Trophoblast cell (in vitro differentiated cells and primary cell): ENCODE results near the gene EMILIN1.

Source experiments
- DNase-seq, 2 donors: peaks; one replicate each; pipeline ENCODE4 v3.0.0-alpha.2; 2016
- H2AFZ ChIP-seq: 2 replicates; pipeline ENCODE4 v1.6.1; 2013; ENCODE audit warnings: low read length, moderate library complexity, mild to moderate bottlenecking; ENCODE audit not compliant: insufficient read depth, poor library complexity
- H2AK5ac ChIP-seq: 2 replicates; pipeline ENCODE4 v1.6.1; 2013; ENCODE audit warnings: mild to moderate bottlenecking, low read length
- H2BK120ac ChIP-seq: 2 replicates; pipeline ENCODE4 v1.6.1; 2013; ENCODE audit warnings: low read length, mild to moderate bottlenecking, moderate library complexity; ENCODE audit not compliant: insufficient read depth, poor library complexity
- H2BK12ac ChIP-seq: 2 replicates; pipeline ENCODE4 v1.6.1; 2013; ENCODE audit warnings: mild to moderate bottlenecking, low read length, moderate library complexity
- H2BK5ac ChIP-seq: 2 replicates; pipeline ENCODE4 v1.6.1; 2013; ENCODE audit warnings: low read length, low read depth, moderate library complexity, mild to moderate bottlenecking; ENCODE audit not compliant: poor library complexity
- H3K14ac ChIP-seq: 2 replicates; pipeline ENCODE4 v1.6.1; 2013; ENCODE audit warnings: mild to moderate bottlenecking, low read length
- H3K18ac ChIP-seq: 2 replicates; pipeline ENCODE4 v1.6.1; 2013; ENCODE audit warnings: mild to moderate bottlenecking, low read length
- H3K23ac ChIP-seq: 2 replicates; pipeline ENCODE4 v1.6.1; 2013; ENCODE audit warnings: low read length
- H3K27ac ChIP-seq: 2 replicates; pipeline ENCODE4 v1.5.1; 2013; ENCODE audit warnings: low read depth, mild to moderate bottlenecking, inconsistent platforms, low read length, moderate library complexity
- H3K27me3 ChIP-seq: 2 replicates; pipeline ENCODE4 v1.6.1; 2013; ENCODE audit warnings: inconsistent platforms, mild to moderate bottlenecking, low read length, moderate library complexity; ENCODE audit not compliant: insufficient read depth
- H3K36me3 ChIP-seq, 2 experiments: 1 replicate in 1 of 2; 2 replicates in 1 of 2; pipeline ENCODE4 v1.6.1; 2013; ENCODE audit warnings: low read length in 2 of 2, mild to moderate bottlenecking in 2 of 2, moderate library complexity in 1 of 2; ENCODE audit not compliant: insufficient read depth in 2 of 2, control insufficient read depth in 1 of 2
- H3K4ac ChIP-seq: 2 replicates; pipeline ENCODE4 v1.6.1; 2013; ENCODE audit warnings: low read depth, mild to moderate bottlenecking, low read length, moderate library complexity
- H3K4me1 ChIP-seq, 2 experiments: 1 replicate in 1 of 2; 2 replicates in 1 of 2; pipeline ENCODE4 v1.6.1; 2013; ENCODE audit warnings: low read length in 2 of 2, mild to moderate bottlenecking in 2 of 2, moderate library complexity in 1 of 2; ENCODE audit not compliant: insufficient read depth in 2 of 2, control insufficient read depth in 1 of 2
- H3K4me2 ChIP-seq: 2 replicates; pipeline ENCODE4 v1.6.1; 2013; ENCODE audit warnings: inconsistent platforms, mild to moderate bottlenecking, low read length, moderate library complexity
- H3K4me3 ChIP-seq: 2 replicates; pipeline ENCODE4 v1.5.1; 2013; ENCODE audit warnings: mild to moderate bottlenecking, low read depth, low read length, inconsistent platforms
- H3K79me1 ChIP-seq: one replicate; pipeline ENCODE4 v1.6.1; 2013; ENCODE audit warnings: low read length
- H3K79me2 ChIP-seq: 2 replicates; pipeline ENCODE4 v1.6.1; 2013; ENCODE audit warnings: low read length, mild to moderate bottlenecking; ENCODE audit not compliant: control insufficient read depth, insufficient read depth, poor library complexity
- H3K9ac ChIP-seq: 2 replicates; pipeline ENCODE4 v1.6.1; 2013; ENCODE audit warnings: mild to moderate bottlenecking, low read length
- H3K9me3 ChIP-seq: 2 replicates; pipeline ENCODE4 v1.6.1; 2013; ENCODE audit warnings: low read depth, mild to moderate bottlenecking, control low read depth, inconsistent platforms, low read length; ENCODE audit not compliant: insufficient read depth
- H4K12ac ChIP-seq: 2 replicates; pipeline ENCODE4 v1.6.1; 2013; ENCODE audit warnings: low read depth, mild to moderate bottlenecking, low read length, moderate library complexity
- H4K8ac ChIP-seq: 2 replicates; pipeline ENCODE4 v1.6.1; 2013; ENCODE audit warnings: low read depth, mild to moderate bottlenecking, low read length, moderate library complexity
- H4K91ac ChIP-seq: one replicate; pipeline ENCODE4 v1.6.1; 2013; ENCODE audit warnings: low read depth, mild to moderate bottlenecking, low read length, moderate library complexity
- WGBS: extraction: QIAGEN DNeasy Blood & Tissue Kit; methylation state at CpG from one replicate; pipeline ENCODE4 v1.1.7; 2013; ENCODE audit warnings: missing lambda C conversion rate; ENCODE audit not compliant: insufficient read length, insufficient coverage; ENCODE audit errors: extremely low coverage; 5-methylcytosine and 5-hydroxymethylcytosine counted together

EMILIN1 gene

GRCh38 chr2:27057184-27057583 is 21.2 kb upstream of the EMILIN1 start:
- H3K4me1 ChIP-seq: peaks cover 5 to 9% of the 10 kb centered on the region in 2 experiments
- H3K36me3 ChIP-seq: peaks cover 29 to 50% of the 10 kb centered on the region in 2 experiments
- no peak overlapping the region for H3K14ac ChIP-seq
- peaks cover 4% of the 10 kb centered on the region for H3K79me1 ChIP-seq
- no peak for DNase-seq
- no peak overlapping the region for H2AFZ ChIP-seq
- H3K18ac ChIP-seq: no peak overlapping the region
- no peak overlapping the region for H4K91ac ChIP-seq
- no peak overlapping the region for H2BK120ac ChIP-seq
- H3K9ac ChIP-seq: no peak overlapping the region
- no peak overlapping the region for H3K23ac ChIP-seq
- H2AK5ac ChIP-seq: no peak overlapping the region
- H4K8ac ChIP-seq: no peak overlapping the region
- H3K4me2 ChIP-seq: no peak overlapping the region
- no peak overlapping the region for H2BK5ac ChIP-seq
- no peak overlapping the region for H4K12ac ChIP-seq
- H3K4ac ChIP-seq: no peak overlapping the region
- H2BK12ac ChIP-seq: no peak overlapping the region
- no peak overlapping the region for H3K4me3 ChIP-seq
- H3K79me2 ChIP-seq: no peaks in the 10 kb centered on the region
- no peak overlapping the region for H3K27ac ChIP-seq
- no CpG with 5 or more reads among the region's 6 CpGs for WGBS
- H3K27me3 ChIP-seq: no peaks in the 10 kb centered on the region
- H3K9me3 ChIP-seq: no peaks in the 10 kb centered on the region

GRCh38 chr2:27058210-27058609 is 20.2 kb upstream of the EMILIN1 start:
- H3K18ac ChIP-seq: no peak overlapping the region
- H3K36me3 ChIP-seq: peaks cover 27 to 50% of the 10 kb centered on the region in 2 experiments
- no peak overlapping the region for H2AK5ac ChIP-seq
- no peak overlapping the region for H3K14ac ChIP-seq
- H3K23ac ChIP-seq: no peak overlapping the region
- H3K4ac ChIP-seq: no peak overlapping the region
- no peak overlapping the region for H4K12ac ChIP-seq
- H2BK12ac ChIP-seq: no peak overlapping the region
- peaks cover 4% of the 10 kb centered on the region for H3K79me1 ChIP-seq
- H3K9ac ChIP-seq: no peak overlapping the region
- no peak for DNase-seq
- no CpG with 5 or more reads among the region's 10 CpGs for WGBS
- peaks cover 5 to 7% of the 10 kb centered on the region in 2 experiments for H3K4me1 ChIP-seq
- H3K4me2 ChIP-seq: no peak overlapping the region
- H3K27ac ChIP-seq: no peak overlapping the region
- H4K91ac ChIP-seq: no peak overlapping the region
- no peaks in the 10 kb centered on the region for H3K79me2 ChIP-seq
- H3K4me3 ChIP-seq: no peak overlapping the region
- H2BK120ac ChIP-seq: no peak overlapping the region
- no peaks in the 10 kb centered on the region for H3K27me3 ChIP-seq
- H2BK5ac ChIP-seq: no peak overlapping the region
- H2AFZ ChIP-seq: no peak overlapping the region
- H4K8ac ChIP-seq: no peak overlapping the region
- H3K9me3 ChIP-seq: no peaks in the 10 kb centered on the region

- Histone ChIP-seq H3K36me3 (peaks cover 21 to 40% of the 10 kb centered on the region in 2 experiments), H3K79me2 (no peaks in the 10 kb centered on the region), H2BK120ac (no peak overlapping the region), H3K9me3 (no peaks in the 10 kb centered on the region), H2BK12ac (no peak overlapping the region), H3K18ac (no peak overlapping the region), H2BK5ac (no peak overlapping the region), H3K23ac (no peak overlapping the region), H3K4ac (no peak overlapping the region), H3K4me2 (no peak overlapping the region), H3K79me1 (peaks cover 4% of the 10 kb centered on the region), H4K8ac (no peak overlapping the region), H2AFZ (no peak overlapping the region), H3K27me3 (no peaks in the 10 kb centered on the region), H3K4me3 (no peak overlapping the region), H3K9ac (no peak overlapping the region), H3K27ac (no peak overlapping the region), H3K14ac (no peak overlapping the region), H4K12ac (no peak overlapping the region), H3K4me1 (peaks cover 5 to 7% of the 10 kb centered on the region in 2 experiments), H2AK5ac (no peak overlapping the region), H4K91ac (no peak overlapping the region)
- no peak for DNase-seq
- no CpG with 5 or more reads among the region's 15 CpGs for WGBS
These were observed 19.1 kb upstream of the EMILIN1 start for GRCh38 chr2:27059141-27059820.

GRCh38 chr2:27060323-27060722 is 18.1 kb upstream of the EMILIN1 start:
- H2BK12ac ChIP-seq: no peak overlapping the region
- no peak for DNase-seq
- no peak overlapping the region for H4K8ac ChIP-seq
- H3K27me3 ChIP-seq: no peaks in the 10 kb centered on the region
- no peaks in the 10 kb centered on the region for H3K9me3 ChIP-seq
- peaks cover 5 to 7% of the 10 kb centered on the region in 2 experiments for H3K4me1 ChIP-seq
- H3K14ac ChIP-seq: no peak overlapping the region
- H3K27ac ChIP-seq: no peak overlapping the region
- WGBS: no CpG with 5 or more reads among the region's 3 CpGs
- peaks cover 17 to 35% of the 10 kb centered on the region in 2 experiments for H3K36me3 ChIP-seq
- H4K91ac ChIP-seq: no peak overlapping the region
- H3K4ac ChIP-seq: no peak overlapping the region
- H3K4me3 ChIP-seq: no peak overlapping the region
- H3K23ac ChIP-seq: no peak overlapping the region
- H3K4me2 ChIP-seq: no peak overlapping the region
- no peak overlapping the region for H3K18ac ChIP-seq
- no peak overlapping the region for H4K12ac ChIP-seq
- H3K79me2 ChIP-seq: no peaks in the 10 kb centered on the region
- peaks cover 2% of the 10 kb centered on the region for H3K79me1 ChIP-seq
- no peak overlapping the region for H2BK120ac ChIP-seq
- no peak overlapping the region for H2AFZ ChIP-seq
- no peak overlapping the region for H3K9ac ChIP-seq
- no peak overlapping the region for H2BK5ac ChIP-seq
- no peak overlapping the region for H2AK5ac ChIP-seq
